NCI-H748 (cell line): ENCODE data around the gene ELOF1.
"Not testable (repeated sequence)": the region's sequence is repeated elsewhere in the genome, so short reads cannot be mapped to it uniquely, and the experiment has no call there.

ENCODE experiments used
- DNase-seq: peaks from one replicate; lab custom pipeline; 2025; ENCODE audit not compliant: unreplicated experiment; lab: John Stamatoyannopoulos, UW

ELOF1 gene

DNA sequence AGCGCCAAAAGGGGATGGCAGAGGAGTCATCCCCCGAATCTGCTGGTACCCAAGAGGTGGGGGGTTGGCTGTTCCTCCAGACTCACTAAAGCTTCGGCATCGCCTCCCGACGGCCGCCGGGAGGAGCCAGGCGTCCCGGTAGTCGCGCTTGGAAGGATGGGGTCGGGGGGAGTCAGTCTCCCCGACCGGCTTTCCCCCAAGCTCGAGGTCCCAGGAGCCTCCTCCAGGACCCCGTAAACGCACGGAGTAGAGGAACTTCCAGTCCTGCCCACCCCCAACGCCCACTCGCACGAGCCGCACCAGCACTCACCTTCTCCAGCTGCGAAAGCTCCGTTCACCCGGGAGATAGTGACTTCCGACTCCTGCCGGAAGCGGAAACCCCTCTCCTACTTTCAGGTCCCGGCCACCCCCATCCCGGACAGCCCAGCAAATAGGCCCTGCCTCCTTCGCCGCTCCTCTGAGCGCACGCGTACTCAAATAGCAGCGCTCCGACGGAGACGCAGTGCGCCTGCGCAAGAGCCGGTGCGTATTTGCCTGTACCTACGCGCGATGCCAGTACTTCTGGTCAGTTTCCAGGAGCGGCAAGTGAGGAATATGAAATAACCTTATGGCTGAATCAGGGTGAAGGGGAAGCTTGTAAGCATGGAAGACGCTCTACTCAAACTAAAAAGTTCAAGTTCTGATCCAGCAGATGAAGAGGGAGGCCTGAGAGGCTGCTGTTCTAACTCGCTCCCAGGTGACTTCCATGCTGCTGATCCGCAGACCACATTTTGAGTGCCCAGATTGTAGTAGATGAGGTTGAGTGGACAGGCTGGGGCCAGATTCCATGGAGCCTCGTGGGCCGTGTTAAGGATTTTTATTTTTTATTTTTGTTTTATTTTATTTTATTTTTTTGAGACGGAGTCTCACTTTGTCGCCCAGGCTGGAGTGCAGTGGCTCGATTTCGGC, at the start of gene ELOF1:
Gene ELOF1 (minus strand): TSS at position 350 of the 948 bp plus-strand sequence. CDS start 4,883 bp downstream, outside the sequence.
- DNase-seq: peak; percentile 96

DNA sequence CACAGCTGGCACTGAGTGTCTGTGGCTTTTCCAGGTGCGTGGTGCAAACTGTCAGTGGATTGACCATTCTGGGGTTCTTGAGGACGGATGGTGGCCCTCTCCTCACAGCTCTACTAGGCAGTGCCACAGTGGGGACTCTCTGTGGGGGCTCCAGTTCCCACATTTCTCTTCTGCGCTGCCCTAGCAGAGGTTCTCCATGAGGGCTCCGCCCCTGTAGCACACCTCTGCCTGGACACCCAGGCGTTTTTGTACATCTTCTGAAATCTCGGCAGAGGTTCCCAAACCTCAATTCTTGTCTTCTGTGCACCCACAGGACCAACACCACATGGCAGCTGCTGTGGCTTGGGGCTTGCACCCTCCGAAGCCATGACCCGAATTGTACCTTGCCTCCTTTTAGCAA, 47.5 kb upstream of the ELOF1 start:
- DNase-seq: no peak

GRCh38 chr19:11599704-11600103, 40.7 kb upstream of the ELOF1 start:
- DNase-seq: not testable (repeated sequence)

DNA sequence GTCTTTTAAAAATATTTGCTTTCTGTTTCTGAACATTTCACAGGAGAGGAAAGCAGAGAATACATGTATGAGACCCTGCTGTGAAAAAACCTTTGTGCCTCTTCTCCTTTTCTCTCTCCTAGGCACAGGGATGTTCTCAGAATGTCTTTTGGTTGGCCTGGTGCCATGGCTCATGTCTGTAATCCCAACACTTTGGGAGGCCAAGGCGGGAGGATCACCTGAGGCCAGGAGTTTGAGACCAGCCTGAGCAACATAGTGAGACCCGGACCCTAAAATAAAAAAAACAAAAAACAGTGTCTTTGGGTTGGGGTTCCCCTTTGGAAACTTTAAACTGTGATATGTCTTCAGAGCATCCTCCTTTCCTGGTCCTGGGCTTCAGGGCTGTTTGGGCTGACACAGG, 39.7 kb upstream of the ELOF1 start:
- DNase-seq: no peak

- no peak for DNase-seq
Observed at GRCh38 chr19:11598103-11598483, 39.1 kb upstream of the ELOF1 start.

- DNase-seq: peak; percentile 96
Observed at GRCh38 chr19:11597202-11598102, 38.4 kb upstream of the ELOF1 start, which contains the start of gene ZNF627. Gene ZNF627 (plus strand): TSS chr19:11597483. CDS start chr19:11597628, 145 bp downstream.

DNA sequence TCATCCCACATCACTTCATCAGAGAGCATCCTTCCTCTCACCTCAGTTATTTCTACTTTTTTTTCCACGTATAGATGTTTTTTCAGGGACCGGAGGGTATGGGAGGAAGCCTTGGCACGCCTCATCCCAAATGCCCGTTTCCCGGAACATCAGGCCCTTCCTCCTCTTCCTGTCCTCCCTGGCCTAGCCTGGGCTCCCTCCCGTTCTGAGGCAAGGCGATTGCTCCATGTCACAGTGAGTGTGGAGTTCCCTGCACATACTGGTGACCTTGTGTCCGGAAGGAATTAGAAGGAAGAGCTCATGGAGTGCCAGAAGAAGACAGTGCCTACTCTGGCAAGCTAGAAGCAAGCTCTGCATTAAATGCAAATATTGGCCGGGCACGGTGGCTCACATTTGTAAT, 37.1 kb upstream of the ELOF1 start:
- no peak for DNase-seq

DNA sequence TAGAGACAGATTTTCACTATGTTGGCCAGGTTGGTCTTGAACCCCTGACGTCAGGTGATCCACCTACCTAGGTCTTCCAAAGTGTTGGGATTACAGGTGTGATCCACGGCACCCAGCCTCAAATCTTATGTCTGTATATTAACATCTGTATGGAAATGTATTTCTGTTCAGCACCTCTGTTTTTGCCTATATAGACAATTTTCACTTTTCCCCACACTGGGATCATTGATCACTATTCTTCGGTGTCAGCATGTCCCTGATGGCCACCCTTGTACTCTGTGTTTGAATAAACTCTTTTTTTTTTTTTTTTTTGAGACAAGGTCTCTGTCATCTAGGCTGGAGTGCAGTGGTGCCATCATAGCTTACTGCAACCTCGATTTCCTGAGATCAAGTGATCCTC, 35.1 kb upstream of the ELOF1 start:
- no peak for DNase-seq

DNA sequence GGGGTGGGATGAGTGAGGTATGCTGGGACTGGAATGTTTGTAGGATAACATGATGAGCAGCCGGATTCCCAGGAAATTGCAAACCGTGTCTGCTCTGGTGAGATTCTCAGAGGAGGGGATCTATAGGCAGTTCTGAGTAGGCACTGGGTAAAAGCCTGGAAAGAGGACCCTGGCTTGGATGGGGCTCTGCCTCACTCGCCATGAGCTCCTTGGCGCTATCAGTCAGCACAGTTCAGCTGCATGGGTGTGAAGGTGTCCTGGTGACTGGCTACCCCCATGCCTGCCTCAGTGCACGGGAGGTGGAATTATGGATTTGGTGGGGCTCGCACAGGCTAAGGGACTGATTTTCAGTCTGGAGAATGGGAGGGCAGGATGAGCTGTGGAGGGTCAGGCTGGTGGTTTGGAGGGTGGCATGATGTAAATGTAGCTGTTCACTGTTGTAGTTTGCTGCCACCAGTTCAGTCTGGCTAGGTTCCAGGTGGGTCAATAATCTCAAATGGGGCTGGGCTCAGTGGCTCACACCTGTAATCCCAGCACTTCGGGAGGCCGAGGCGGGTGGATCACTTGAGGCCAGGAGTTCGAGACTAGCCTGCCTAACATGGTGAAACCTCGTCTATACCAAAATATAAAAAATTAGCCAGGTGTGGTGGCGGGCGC, 29.1 kb upstream of the ELOF1 start:
- peak; percentile 24 for DNase-seq

DNA sequence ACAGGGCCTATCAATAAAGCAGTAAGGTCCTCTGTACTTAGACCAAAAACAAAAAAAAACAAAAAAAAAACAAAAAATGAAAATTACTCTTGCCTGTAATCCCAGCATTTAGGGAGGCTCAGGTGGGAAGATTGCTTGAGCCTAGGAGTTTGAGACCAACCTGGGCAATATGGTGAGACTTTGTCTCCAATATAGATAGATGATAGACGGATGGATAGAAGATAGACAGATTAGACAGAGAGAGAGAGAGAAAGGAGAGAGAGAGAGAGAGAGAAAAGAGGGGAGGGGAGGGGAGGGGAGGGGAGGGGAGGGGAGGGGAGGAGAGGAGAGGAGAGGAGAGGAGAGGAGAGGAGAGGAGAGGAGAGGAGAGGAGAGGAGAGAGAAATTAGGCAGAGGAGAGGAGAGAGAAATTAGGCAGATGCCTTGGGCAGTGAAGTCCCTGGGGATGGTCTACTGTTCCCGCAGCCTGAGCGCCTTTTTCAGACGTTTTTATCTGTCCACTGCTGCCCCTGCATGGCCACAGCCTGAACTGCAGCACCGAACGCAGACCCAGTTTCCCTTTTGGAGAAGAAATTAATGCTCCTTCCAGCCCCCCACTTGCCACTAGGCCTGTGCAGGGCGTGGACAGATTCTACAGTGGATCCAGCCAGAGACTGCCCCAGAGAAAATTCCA, 28.4 kb upstream of the ELOF1 start:
- peak; percentile 62 for DNase-seq

DNA sequence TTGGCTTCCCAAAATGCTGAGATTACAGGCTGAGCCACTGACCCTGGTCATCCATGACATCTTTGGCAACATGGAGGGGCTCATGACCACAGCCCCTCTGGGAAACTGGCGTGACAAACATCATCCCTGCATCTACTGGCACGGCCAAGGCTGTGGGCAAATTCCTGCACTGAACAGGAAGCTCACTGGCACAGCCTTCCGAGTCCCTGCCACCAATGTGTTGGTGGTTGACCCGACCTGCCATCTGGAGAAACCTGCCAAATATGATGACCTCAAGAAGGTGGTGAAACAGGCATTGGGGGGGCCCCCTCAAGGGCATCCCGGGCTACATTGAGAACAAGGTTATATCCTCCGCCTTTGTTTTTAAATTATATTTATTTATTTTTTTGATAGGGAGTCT, 27.3 kb upstream of the ELOF1 start:
- no peak for DNase-seq

GRCh38 chr19:11581740-11582139, 22.7 kb upstream of the ELOF1 start:
- DNase-seq: no peak

GRCh38 chr19:11580116-11580515, 21.1 kb upstream of the ELOF1 start:
- DNase-seq: no peak

GRCh38 chr19:11578258-11579142, 19.5 kb upstream of the ELOF1 start:
- DNase-seq: no peak

DNA sequence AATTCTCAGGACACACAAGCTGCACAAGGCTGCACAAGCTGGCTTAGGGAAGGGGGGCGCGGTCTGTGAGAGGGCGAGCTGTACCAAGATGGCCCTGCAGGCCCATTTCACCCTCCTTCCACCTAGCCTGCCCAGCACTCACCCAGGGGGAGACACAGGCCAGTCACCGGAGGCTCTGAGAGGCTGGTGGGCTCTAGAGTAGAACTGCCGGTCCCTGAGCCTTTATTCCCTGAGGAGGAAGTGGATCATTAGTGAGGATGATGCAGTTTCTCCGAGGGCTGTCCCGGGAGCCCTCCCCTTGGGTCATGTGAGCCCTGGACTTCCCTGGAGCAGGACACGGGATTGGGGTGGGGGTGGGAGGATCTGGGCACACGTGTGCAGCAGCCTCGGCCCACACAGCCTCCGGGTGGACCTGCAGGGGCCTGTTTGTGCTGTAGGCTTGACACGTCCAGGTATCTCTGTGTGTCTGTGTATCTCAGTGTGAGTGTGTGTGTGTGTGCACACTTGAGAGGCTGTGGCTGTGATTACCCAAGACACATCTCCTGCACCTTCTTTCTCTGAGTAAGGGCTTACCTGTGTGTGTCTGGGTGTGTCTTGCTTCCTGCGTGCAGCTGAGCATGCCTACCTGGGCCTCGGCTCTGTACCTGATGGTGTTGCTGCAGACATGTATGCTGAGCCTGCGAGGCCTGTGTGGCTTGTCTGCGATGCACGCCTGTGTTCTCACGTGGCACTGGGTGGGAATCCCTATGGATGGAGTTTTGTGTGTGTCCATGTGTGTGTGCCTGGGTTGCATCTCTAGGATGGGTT, 18.6 kb upstream of the ELOF1 start, which contains the start of gene ACP5:
Gene ACP5 (minus strand): TSS at position 195 of the 807 bp plus-strand sequence. CDS start 328 bp downstream, outside the sequence.
- no peak for DNase-seq

DNA sequence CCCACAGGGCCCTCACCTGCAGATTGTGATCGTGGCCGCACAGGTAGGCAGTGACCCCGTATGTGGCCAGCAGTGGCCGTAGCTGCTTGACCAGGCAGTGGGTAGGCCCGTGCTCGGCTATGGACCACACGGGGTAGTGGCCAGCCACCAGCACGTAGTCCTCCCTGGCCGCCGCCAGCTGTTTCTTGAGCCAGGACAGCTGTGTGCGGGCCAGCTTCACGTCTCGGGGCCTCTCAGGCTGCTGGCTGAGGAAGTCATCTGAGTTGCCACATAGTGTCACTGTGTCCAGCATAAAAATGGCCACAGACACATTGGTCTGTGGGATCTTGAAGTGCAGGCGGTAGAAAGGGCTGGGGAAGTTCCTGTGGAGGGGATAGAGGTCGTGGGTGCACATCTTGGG, 17.2 kb upstream of the ELOF1 start:
- no peak for DNase-seq

GRCh38 chr19:11574689-11575088, 15.7 kb upstream of the ELOF1 start:
- DNase-seq: no peak

GRCh38 chr19:11573763-11574162, 14.7 kb upstream of the ELOF1 start:
- DNase-seq: not testable (repeated sequence)

- DNase-seq: not testable (repeated sequence)
Observed at GRCh38 chr19:11573354-11573753, 14.3 kb upstream of the ELOF1 start.
